Uterus (tissue), 4 donors: Measurements from ENCODE around the gene MAMDC2. TPM values are rescaled to one million over a fixed set of nuclear protein-coding genes. Genes with fewer than 3 reads are reported as not detected.

Source experiments
- DNase-seq, 2 donors: peaks; one replicate each; pipeline ENCODE4 v3.0.0-alpha.2; 2019 to 2020
- H3K27ac ChIP-seq, 2 donors: fragments of 200-600 bp; sonication (generic); 1 replicate in 1 of 2; 2 replicates in 1 of 2; pipeline ENCODE4 v1.5.1; 2016 to 2018
- H3K27me3 ChIP-seq, 2 donors: fragments of 200-600 bp; sonication (generic); one replicate each; pipeline ENCODE4 v1.5.1; 2018 to 2019; ENCODE audit warnings: control low read depth in 1 of 2
- H3K36me3 ChIP-seq, 2 donors: fragments of 200-600 bp; sonication (generic); one replicate each; pipeline ENCODE4 v1.5.1; 2019; ENCODE audit warnings: control low read depth in 1 of 2
- H3K4me1 ChIP-seq, 2 donors: fragments of 200-600 bp; sonication (generic); one replicate each; pipeline ENCODE4 v1.5.1; 2018 to 2019; ENCODE audit warnings: control low read depth in 1 of 2
- H3K4me3 ChIP-seq, 2 donors: fragments of 200-600 bp; sonication (generic); 1 replicate in 1 of 2; 2 replicates in 1 of 2; pipeline ENCODE4 v1.5.1; 2018 to 2019; ENCODE audit warnings: mild to moderate bottlenecking in 1 of 2
- H3K9me3 ChIP-seq, 2 donors: fragments of 200-600 bp; sonication (generic); one replicate each; pipeline ENCODE4 v1.5.1; 2019; ENCODE audit warnings: control low read depth in 1 of 2
- CTCF ChIP-seq, 4 experiments: fragments of 200-600 bp in 2 of 4; fragments of 450-650 bp in 2 of 4; sonication (generic) in 2 of 4; IDR thresholded peaks; one replicate each; pipeline ENCODE4 v1.5.1; 2016 to 2019; ENCODE audit warnings: antibody characterized with exemption in 4 of 4, mild to moderate bottlenecking in 2 of 4, moderate library complexity in 1 of 4
- POLR2A ChIP-seq, 2 donors: fragments of 450-650 bp; IDR thresholded peaks; one replicate each; pipeline ENCODE4 v1.6.1; 2016; ENCODE audit warnings: antibody characterized with exemption in 2 of 2, mild to moderate bottlenecking in 1 of 2, moderate library complexity in 1 of 2
- intact Hi-C: fragments of 100-400 bp; cut with DNase I; formaldehyde crosslinking; loops from one replicate; pipeline ENCODE4 v1.15.1; 2023; ENCODE audit warnings: low total_unique reads
- total RNA-seq, 4 donors: library from RNA; depleted of rRNA in 3 of 4; stranded (reverse); fragments of >200 nt in 3 of 4; gene quantifications; one replicate each; pipeline versions ENCODE4 v1.1.0 to v1.2.4, GENCODE V29; 2014 to 2023
- donor health status: DM: yes; HTN: yes; CAD: no.

MAMDC2 gene
- total RNA-seq, 4 donors from 2014 or later, result 42.7 to 204 (median 138) TPM

GRCh38 chr9:70133253-70134208, 89.9 kb downstream of the MAMDC2 start:
- H3K27ac ChIP-seq, result no peak overlapping the region
- intact Hi-C loops, result no loop called here

GRCh38 chr9:70134360-70134759, 90.7 kb downstream of the MAMDC2 start:
- Histone ChIP-seq H3K4me1 (peaks cover 0 to 6% of the 10 kb centered on the region in 2 donors), H3K27ac (no peak overlapping the region), H3K36me3 (no peaks in the 10 kb centered on the region), H3K4me3 (no peak overlapping the region), H3K27me3 (no peaks in the 10 kb centered on the region), H3K9me3 (no peaks in the 10 kb centered on the region)
- intact Hi-C loops, result no loop called here
- DNase-seq, result no peak
- TF ChIP-seq POLR2A (IDR thresholded peaks at IDR 0.05) (no peak), CTCF (IDR thresholded peaks at IDR 0.05) (no peak)

More at GRCh38 chr9:70133253-70134208, 89.9 kb downstream of the MAMDC2 start:
- no peak overlapping the region for H3K4me3 ChIP-seq
- H3K36me3 ChIP-seq, result no peaks in the 10 kb centered on the region
- H3K9me3 ChIP-seq, result no peaks in the 10 kb centered on the region
- no peak for DNase-seq
- TF ChIP-seq CTCF (IDR thresholded peaks at IDR 0.05) (no peak), POLR2A (IDR thresholded peaks at IDR 0.05) (no peak)
- peaks cover 0 to 6% of the 10 kb centered on the region in 2 donors for H3K4me1 ChIP-seq
- no peaks in the 10 kb centered on the region for H3K27me3 ChIP-seq

- intact Hi-C loops, result no loop called here
- H3K27ac ChIP-seq, result no peak overlapping the region
Measured at GRCh38 chr9:70135176-70135575, 91.5 kb downstream of the MAMDC2 start.

GRCh38 chr9:70136632-70137031, 93.0 kb downstream of the MAMDC2 start:
- intact Hi-C loops, result no loop called here
- H3K36me3 ChIP-seq, result no peaks in the 10 kb centered on the region
- H3K27ac ChIP-seq, result no peak overlapping the region
- H3K27me3 ChIP-seq, result no peaks in the 10 kb centered on the region
- peaks cover 0 to 6% of the 10 kb centered on the region in 2 donors for H3K4me1 ChIP-seq
- DNase-seq, result no peak
- no peaks in the 10 kb centered on the region for H3K9me3 ChIP-seq
- H3K4me3 ChIP-seq, result no peak overlapping the region
- TF ChIP-seq POLR2A (IDR thresholded peaks at IDR 0.05) (no peak), CTCF (IDR thresholded peaks at IDR 0.05) (no peak)

More at GRCh38 chr9:70135176-70135575, 91.5 kb downstream of the MAMDC2 start:
- Histone ChIP-seq H3K9me3 (no peaks in the 10 kb centered on the region), H3K4me1 (peaks cover 0 to 6% of the 10 kb centered on the region in 2 donors), H3K36me3 (no peaks in the 10 kb centered on the region), H3K27me3 (no peaks in the 10 kb centered on the region), H3K4me3 (no peak overlapping the region)
- TF ChIP-seq CTCF (IDR thresholded peaks at IDR 0.05), result no peak
- TF ChIP-seq POLR2A (IDR thresholded peaks at IDR 0.05), result no peak
- no peak for DNase-seq

GRCh38 chr9:70137577-70137976, 93.9 kb downstream of the MAMDC2 start:
- no peak for DNase-seq
- no peak overlapping the region for H3K27ac ChIP-seq
- intact Hi-C loops, result no loop called here
- no peak overlapping the region for H3K4me3 ChIP-seq
- no peaks in the 10 kb centered on the region for H3K27me3 ChIP-seq
- no peaks in the 10 kb centered on the region for H3K36me3 ChIP-seq
- no peak for TF ChIP-seq CTCF (IDR thresholded peaks at IDR 0.05)
- no peak for TF ChIP-seq POLR2A (IDR thresholded peaks at IDR 0.05)
- no peaks in the 10 kb centered on the region for H3K9me3 ChIP-seq
- H3K4me1 ChIP-seq, result peaks cover 0 to 6% of the 10 kb centered on the region in 2 donors
